Activated T-helper 2 cell treated with anti-CD3 and anti-CD28 coated beads, Interferon-gamma antibody, Interleukin-2, Interleukin-4, amounts not matched to agents 10 μg/mL and 5 μg/mL and 100 μg/mL, durations not matched to agents 14 hours and 24 hours and 36 hours (primary cell): Measurements from ENCODE around the gene NIPAL3. TPM values are rescaled to one million over a fixed set of nuclear protein-coding genes. Genes with fewer than 3 reads are reported as not detected.

Experiments used
- DNase-seq: peaks from one replicate; pipeline ENCODE4 v3.0.0; 2021; ENCODE audit warnings: low spot score
- H3K27ac Mint-ChIP-seq: one replicate; pipeline ENCODE4 v1.8.0; 2021; ENCODE audit warnings: mixed read lengths
- H3K27me3 Mint-ChIP-seq: one replicate; pipeline ENCODE4 v1.8.0; 2021; ENCODE audit warnings: low read depth, mixed read lengths
- H3K36me3 Mint-ChIP-seq: one replicate; pipeline ENCODE4 v1.8.0; 2021; ENCODE audit warnings: low read depth, mixed read lengths
- H3K4me1 Mint-ChIP-seq: one replicate; pipeline ENCODE4 v1.8.0; 2021; ENCODE audit warnings: low read depth, mixed read lengths
- H3K4me3 Mint-ChIP-seq: one replicate; pipeline ENCODE4 v1.8.0; 2021; ENCODE audit warnings: low read depth, mild to moderate bottlenecking, moderate library complexity, mixed read lengths
- H3K9me3 Mint-ChIP-seq: one replicate; pipeline ENCODE4 v1.8.0; 2021; ENCODE audit warnings: mixed read lengths
- intact Hi-C: fragments of 100-400 bp; cut with micrococcal nuclease; formaldehyde crosslinking; loops from one replicate; pipeline ENCODE4 v1.15.1; 2023
- total RNA-seq: library from RNA; stranded (reverse); gene quantifications from 2 replicates; pipeline ENCODE4 v1.2.3, GENCODE V29; 2022

NIPAL3 gene
- total RNA-seq, 1 donor from 2014 or later, result 24.6 TPM

- Mint-ChIP-seq H3K4me3 (no peak overlapping the region), H3K27me3 (no peaks in the 10 kb centered on the region), H3K4me1 (peaks cover 15% of the 10 kb centered on the region), H3K9me3 (no peaks in the 10 kb centered on the region), H3K27ac (no peak overlapping the region), H3K36me3 (no peaks in the 10 kb centered on the region)
- intact Hi-C loops, result no loop called here
- no peak for DNase-seq
These were observed 78.2 kb downstream of the NIPAL3 start for GRCh38 chr1:24493785-24494184.

GRCh38 chr1:24498589-24498988, 83.0 kb downstream of the NIPAL3 start:
- H3K9me3 Mint-ChIP-seq, result no peaks in the 10 kb centered on the region
- DNase-seq, result no peak
- H3K27me3 Mint-ChIP-seq, result no peaks in the 10 kb centered on the region
- H3K4me1 Mint-ChIP-seq, result peaks cover 39% of the 10 kb centered on the region
- H3K4me3 Mint-ChIP-seq, result no peak overlapping the region
- intact Hi-C loops, result no loop called here
- H3K27ac Mint-ChIP-seq, result peak overlapping the region; percentile 70
- no peaks in the 10 kb centered on the region for H3K36me3 Mint-ChIP-seq

GRCh38 chr1:24500448-24501048, 84.9 kb downstream of the NIPAL3 start:
- H3K4me3 Mint-ChIP-seq, result no peak overlapping the region
- intact Hi-C loops, result loop anchor here (5.0 kb wide), 2 partner anchors 247 to 973 kb away; partner anchors contain the start of gene CLIC4
- H3K36me3 Mint-ChIP-seq, result no peaks in the 10 kb centered on the region
- H3K9me3 Mint-ChIP-seq, result no peaks in the 10 kb centered on the region
- no peak for DNase-seq
- peaks cover 53% of the 10 kb centered on the region for H3K4me1 Mint-ChIP-seq
- no peaks in the 10 kb centered on the region for H3K27me3 Mint-ChIP-seq
- H3K27ac Mint-ChIP-seq, result peak overlapping the region; percentile 99

- Mint-ChIP-seq H3K36me3 (no peaks in the 10 kb centered on the region), H3K9me3 (no peaks in the 10 kb centered on the region), H3K27me3 (no peaks in the 10 kb centered on the region), H3K27ac (peak overlapping the region; percentile 99), H3K4me1 (peaks cover 60% of the 10 kb centered on the region), H3K4me3 (peak overlapping the region; percentile 94)
- DNase-seq, result peak; percentile 49
- intact Hi-C loops, result loop anchor here (1.0 to 5.0 kb wide), 6 partner anchors 13 to 974 kb away; partner anchors contain the start of genes CLIC4, NIPAL3 and SRRM1
These were observed 85.9 kb downstream of the NIPAL3 start for GRCh38 chr1:24501371-24502064.

GRCh38 chr1:24502065-24502708, 86.6 kb downstream of the NIPAL3 start:
- intact Hi-C loops, result loop anchor here (1.0 to 5.0 kb wide), 6 partner anchors 14 to 975 kb away; partner anchors contain the start of genes CLIC4, NIPAL3 and SRRM1
- Mint-ChIP-seq H3K9me3 (no peaks in the 10 kb centered on the region), H3K27me3 (no peaks in the 10 kb centered on the region), H3K4me1 (peaks cover 65% of the 10 kb centered on the region), H3K36me3 (peaks cover 2% of the 10 kb centered on the region), H3K27ac (peak overlapping the region; percentile 99), H3K4me3 (peak overlapping the region; percentile 94)
- peak; percentile 79 for DNase-seq

- Mint-ChIP-seq H3K4me3 (peak within 1 kb of the TSS; percentile 96), H3K36me3 (peaks cover 7% of the 10 kb centered on the region), H3K4me1 (peaks cover 70% of the 10 kb centered on the region), H3K27ac (peak within 1 kb of the TSS; percentile 99), H3K9me3 (no peaks in the 10 kb centered on the region), H3K27me3 (no peaks in the 10 kb centered on the region)
- intact Hi-C loops, result loop anchor here (1.0 to 5.0 kb wide), 6 partner anchors 14 to 975 kb away; partner anchors contain the start of genes CLIC4, NIPAL3 and SRRM1
- peak; percentile 90 for DNase-seq
These were observed 87.1 kb downstream of the NIPAL3 start, which contains the start of gene RCAN3 for GRCh38 chr1:24502709-24503058. TSS of gene RCAN3 (plus strand) at chr1:24502836. CDS start at chr1:24514373, 11,537 bp downstream.

GRCh38 chr1:24503059-24503751, 87.6 kb downstream of the NIPAL3 start:
- Mint-ChIP-seq H3K9me3 (no peaks in the 10 kb centered on the region), H3K27me3 (no peaks in the 10 kb centered on the region)

GRCh38 chr1:24503870-24504523, 88.4 kb downstream of the NIPAL3 start:
- Mint-ChIP-seq H3K27ac (peak overlapping the region; percentile 93), H3K27me3 (no peaks in the 10 kb centered on the region), H3K4me3 (peak overlapping the region; percentile 96), H3K36me3 (peaks cover 17% of the 10 kb centered on the region), H3K4me1 (peaks cover 70% of the 10 kb centered on the region), H3K9me3 (no peaks in the 10 kb centered on the region)
- no peak for DNase-seq
- intact Hi-C loops, result loop anchor here (5.0 kb wide), 2 partner anchors 243 to 977 kb away; partner anchors contain the start of gene CLIC4

More at GRCh38 chr1:24503059-24503751, 87.6 kb downstream of the NIPAL3 start:
- H3K4me1 Mint-ChIP-seq, result peaks cover 74% of the 10 kb centered on the region
- intact Hi-C loops, result loop anchor here (5.0 kb wide), 2 partner anchors 244 to 976 kb away; partner anchors contain the start of gene CLIC4
- peak overlapping the region; percentile 96 for H3K4me3 Mint-ChIP-seq
- H3K36me3 Mint-ChIP-seq, result peaks cover 11% of the 10 kb centered on the region
- H3K27ac Mint-ChIP-seq, result peak overlapping the region; percentile 93
- DNase-seq, result peak; percentile 40

GRCh38 chr1:24504560-24504959, 89.0 kb downstream of the NIPAL3 start:
- DNase-seq, result no peak
- Mint-ChIP-seq H3K27ac (peak overlapping the region; percentile 93), H3K36me3 (peaks cover 22% of the 10 kb centered on the region), H3K4me1 (peaks cover 70% of the 10 kb centered on the region), H3K27me3 (no peaks in the 10 kb centered on the region), H3K9me3 (no peaks in the 10 kb centered on the region), H3K4me3 (peak overlapping the region; percentile 96)
- intact Hi-C loops, result loop anchor here (5.0 kb wide), 2 partner anchors 243 to 977 kb away; partner anchors contain the start of gene CLIC4

GRCh38 chr1:24505816-24506215, 90.2 kb downstream of the NIPAL3 start:
- Mint-ChIP-seq H3K36me3 (peaks cover 35% of the 10 kb centered on the region), H3K9me3 (no peaks in the 10 kb centered on the region)
- intact Hi-C loops, result no loop called here

GRCh38 chr1:24506691-24507381, 91.2 kb downstream of the NIPAL3 start:
- intact Hi-C loops, result no loop called here
- Mint-ChIP-seq H3K4me3 (peak overlapping the region; percentile 61), H3K4me1 (peaks cover 65% of the 10 kb centered on the region), H3K9me3 (no peaks in the 10 kb centered on the region), H3K27me3 (no peaks in the 10 kb centered on the region), H3K36me3 (peaks cover 43% of the 10 kb centered on the region), H3K27ac (peak overlapping the region; percentile 73)
- no peak for DNase-seq

More at GRCh38 chr1:24505816-24506215, 90.2 kb downstream of the NIPAL3 start:
- Mint-ChIP-seq H3K4me3 (peak overlapping the region; percentile 56), H3K27me3 (no peaks in the 10 kb centered on the region), H3K4me1 (peaks cover 71% of the 10 kb centered on the region), H3K27ac (peak overlapping the region; percentile 70)
- no peak for DNase-seq
